Liver (tissue), 9 donors: ENCODE measurements around the gene NCF4. TPM values are rescaled to one million over a fixed set of nuclear protein-coding genes. Genes with fewer than 3 reads are reported as not detected.

Experiments
- DNase-seq: peaks from one replicate; pipeline ENCODE4 v3.0.0-alpha.2; 2017; ENCODE audit warnings: low spot score
- H3K27ac ChIP-seq, 2 donors: one replicate each; pipeline ENCODE4 v1.7.0; 2013; ENCODE audit warnings: inconsistent platforms in 2 of 2, low read length in 2 of 2, control low read depth in 1 of 2, low read depth in 1 of 2, mild to moderate bottlenecking in 1 of 2
- H3K27me3 ChIP-seq, 4 donors: one replicate each; pipeline versions ENCODE4 v1.6.1 to v1.7.0; 2013; ENCODE audit warnings: low read length in 3 of 4, inconsistent platforms in 1 of 4, mild to moderate bottlenecking in 1 of 4, moderate library complexity in 1 of 4; ENCODE audit not compliant: control insufficient read depth in 4 of 4, insufficient read depth in 4 of 4
- H3K36me3 ChIP-seq, 4 donors: one replicate each; pipeline versions ENCODE4 v1.6.1 to v1.7.0; 2013; ENCODE audit warnings: low read length in 3 of 4, mild to moderate bottlenecking in 3 of 4, low read depth in 1 of 4, moderate library complexity in 1 of 4; ENCODE audit not compliant: control insufficient read depth in 4 of 4, insufficient read depth in 3 of 4
- H3K4me1 ChIP-seq, 4 donors: one replicate each; pipeline versions ENCODE4 v1.6.1 to v1.7.0; 2013; ENCODE audit warnings: low read length in 3 of 4, mild to moderate bottlenecking in 3 of 4, moderate library complexity in 1 of 4; ENCODE audit not compliant: control insufficient read depth in 4 of 4, insufficient read depth in 4 of 4
- H3K4me3 ChIP-seq, 3 donors: one replicate each; pipeline versions ENCODE4 v1.6.1 to v1.7.0; 2013; ENCODE audit warnings: low read length in 3 of 3, control low read depth in 1 of 3, low read depth in 1 of 3, mild to moderate bottlenecking in 1 of 3
- H3K9ac ChIP-seq, 2 donors: one replicate each; pipeline ENCODE4 v1.7.0; 2013; ENCODE audit warnings: low read length in 2 of 2, mild to moderate bottlenecking in 2 of 2, moderate library complexity in 2 of 2, control low read depth in 1 of 2, low read depth in 1 of 2
- H3K9me3 ChIP-seq, 4 donors: one replicate each; pipeline versions ENCODE4 v1.6.1 to v1.7.0; 2013; ENCODE audit warnings: low read length in 3 of 4; ENCODE audit not compliant: control insufficient read depth in 4 of 4
- ATF3 ChIP-seq: IDR thresholded peaks from 2 replicates; pipeline ENCODE4 v1.6.1; 2016; ENCODE audit warnings: antibody characterized with exemption
- CTCF ChIP-seq: fragments of 150-350 bp; IDR thresholded peaks from 2 replicates; pipeline ENCODE4 v1.5.1; 2017; ENCODE audit warnings: improper control_type of control experiment, low read depth, low read length; ENCODE audit not compliant: missing input control
- EGR1 ChIP-seq, 2 donors: IDR thresholded peaks; 2 replicates each; pipeline ENCODE4 v1.6.1; 2016 to 2018; ENCODE audit warnings: antibody characterized with exemption in 2 of 2, low read depth in 2 of 2
- FOXA1 ChIP-seq: IDR thresholded peaks from 2 replicates; pipeline ENCODE4 v1.6.1; 2016; ENCODE audit warnings: antibody characterized with exemption
- FOXA2 ChIP-seq: IDR thresholded peaks from 2 replicates; pipeline ENCODE4 v1.6.1; 2016; ENCODE audit warnings: antibody characterized with exemption
- GABPA ChIP-seq, 2 donors: IDR thresholded peaks in 1 of 2; conservative IDR thresholded peaks in 1 of 2; 2 replicates each; pipeline ENCODE4 v1.6.1; 2016; ENCODE audit warnings: antibody characterized with exemption in 2 of 2, mild to moderate bottlenecking in 1 of 2, moderate library complexity in 1 of 2
- HNF4A ChIP-seq, 2 donors: conservative IDR thresholded peaks; 2 replicates each; pipeline ENCODE4 v1.6.1; 2016; ENCODE audit warnings: antibody characterized with exemption in 2 of 2, mild to moderate bottlenecking in 2 of 2
- HNF4G ChIP-seq: IDR thresholded peaks from 2 replicates; pipeline ENCODE4 v1.6.1; 2016; ENCODE audit warnings: antibody characterized with exemption
- JUND ChIP-seq, 2 donors: IDR thresholded peaks; 2 replicates each; pipeline ENCODE4 v1.6.1; 2016; ENCODE audit warnings: antibody characterized with exemption in 2 of 2
- MAX ChIP-seq: IDR thresholded peaks from 2 replicates; pipeline ENCODE4 v1.6.1; 2016; ENCODE audit warnings: antibody characterized with exemption
- NR2F2 ChIP-seq: IDR thresholded peaks from 2 replicates; pipeline ENCODE4 v1.6.1; 2016; ENCODE audit warnings: antibody characterized with exemption
- RAD21 ChIP-seq, 2 donors: IDR thresholded peaks; 2 replicates each; pipeline ENCODE4 v1.6.1; 2016; ENCODE audit warnings: antibody characterized with exemption in 2 of 2, mild to moderate bottlenecking in 2 of 2
- REST ChIP-seq: IDR thresholded peaks from 2 replicates; pipeline ENCODE4 v1.6.1; 2016; ENCODE audit warnings: antibody characterized with exemption, mild to moderate bottlenecking
- RXRA ChIP-seq, 2 donors: IDR thresholded peaks; 2 replicates each; pipeline ENCODE4 v1.6.1; 2017 to 2018; ENCODE audit warnings: antibody characterized with exemption in 2 of 2, mild to moderate bottlenecking in 1 of 2
- SP1 ChIP-seq: IDR thresholded peaks from 2 replicates; pipeline ENCODE4 v1.6.1; 2018; ENCODE audit warnings: antibody characterized with exemption, mild to moderate bottlenecking
- TAF1 ChIP-seq: conservative IDR thresholded peaks from 2 replicates; pipeline ENCODE4 v1.6.1; 2016; ENCODE audit warnings: antibody characterized with exemption, mild to moderate bottlenecking
- YY1 ChIP-seq: IDR thresholded peaks from 2 replicates; pipeline ENCODE4 v1.6.1; 2016; ENCODE audit warnings: antibody characterized with exemption, mild to moderate bottlenecking
- ZBTB33 ChIP-seq: IDR thresholded peaks from 2 replicates; pipeline ENCODE4 v1.6.1; 2016; ENCODE audit warnings: antibody characterized with exemption
- WGBS: extraction: QIAGEN DNeasy Blood & Tissue Kit; methylation state at CpG from one replicate; pipeline ENCODE4 v1.1.7; 2013; 5-methylcytosine and 5-hydroxymethylcytosine counted together
- polyA plus RNA-seq, 2 donors: library from polyadenylated mRNA; stranded (reverse) in 1 of 2; unstranded in 1 of 2; fragments of 200-250 nt in 1 of 2; fragments of >200 nt in 1 of 2; fragmentation: Nextera tagmentation in 1 of 2; extraction: Ambion mirVana in 1 of 2; gene quantifications; one replicate each; pipeline versions ENCODE4 v1.2.1 to v1.2.3, GENCODE V29; 2013 to 2015
- total RNA-seq, 2 donors: library from RNA; depleted of rRNA; stranded (reverse); fragments of >200 nt; gene quantifications; one replicate each; pipeline ENCODE4 v1.2.3, GENCODE V29; 2014
- donor health status: healthy.
- donor health status: healthy.
- donor health status: healthy.
- donor health status: healthy.
- donor health status: healthy.

The NCF4 gene
- total and polyA plus RNA-seq, 4 donors = 3.9 to 14.3 (median 5.4) TPM

- Histone ChIP-seq H3K4me1 (no peaks in the 10 kb centered on the region), H3K4me3 (no peak overlapping the region), H3K36me3 (no peaks in the 10 kb centered on the region), H3K9ac (no peak overlapping the region), H3K9me3 (no peaks in the 10 kb centered on the region), H3K27me3 (peaks cover 0 to 4% (median 0%) of the 10 kb centered on the region in 4 donors), H3K27ac (no peak overlapping the region)
- no peak for TF ChIP-seq GABPA (IDR thresholded peaks at IDR 0.05 in 1 of 2, conservative IDR thresholded peaks at IDR 0.05 in 1 of 2)
- TF ChIP-seq MAX = no peak
- no peak for TF ChIP-seq EGR1 (IDR thresholded peaks at IDR 0.05; ENCODE audit: low read depth in 2 of 2)
- no peak for TF ChIP-seq NR2F2
- no peak for TF ChIP-seq CTCF
- TF ChIP-seq FOXA1 = no peak
- TF ChIP-seq JUND (IDR thresholded peaks at IDR 0.05) = no peak
- no peak for TF ChIP-seq ATF3
- no peak for TF ChIP-seq ZBTB33
- TF ChIP-seq HNF4A (conservative IDR thresholded peaks at IDR 0.05) = no peak
- TF ChIP-seq RXRA (IDR thresholded peaks at IDR 0.05) = no peak
- no peak for TF ChIP-seq HNF4G
- no peak for TF ChIP-seq YY1
- no peak for TF ChIP-seq SP1
- no peak for TF ChIP-seq TAF1
- no peak for TF ChIP-seq REST
- TF ChIP-seq FOXA2 = no peak
- no peak for TF ChIP-seq RAD21 (IDR thresholded peaks at IDR 0.05)
- peak; percentile 29 for DNase-seq
- 89% methylated on average over 19 of the region's 19 CpGs for WGBS
Measured at GRCh38 chr22:36925388-36926290, 64.8 kb downstream of the NCF4 start.
